Stimulated activated CD4-positive, alpha-beta T cell treated with anti-CD3 and anti-CD28 coated beads, Interleukin-15, amount 100 ng/mL, for 1 hour (primary cell): Measurements from ENCODE around the gene RFK.
"Not testable (repeated sequence)": the region's sequence is repeated elsewhere in the genome, so short reads cannot be mapped to it uniquely, and the experiment has no call there.

Experiments used
- DNase-seq, 2 donors: peaks; one replicate each; pipeline ENCODE4 v3.0.0-alpha.2; 2020; ENCODE audit warnings: low read depth in 1 of 2, low spot score in 1 of 2

RFK gene

DNA sequence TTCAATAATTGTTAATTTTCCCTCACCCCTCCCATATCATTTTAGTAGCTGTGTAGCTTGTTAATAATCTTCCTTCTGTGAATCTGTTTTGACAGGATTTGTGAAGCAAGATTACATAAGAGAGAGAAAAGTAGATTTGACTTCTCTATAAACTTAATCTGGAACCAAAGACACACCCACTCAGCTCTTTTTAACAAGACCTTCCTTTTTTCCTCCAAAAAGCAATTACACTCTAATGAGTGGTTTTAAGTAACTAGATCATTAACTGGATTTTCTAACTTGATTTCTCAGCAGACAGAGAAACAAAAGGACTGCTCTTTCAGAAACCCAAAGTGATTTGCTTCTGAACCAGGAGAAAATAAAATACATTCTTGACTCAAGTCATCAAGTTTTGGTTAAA, 21.9 kb downstream of the RFK start:
- DNase-seq: no peak

DNA sequence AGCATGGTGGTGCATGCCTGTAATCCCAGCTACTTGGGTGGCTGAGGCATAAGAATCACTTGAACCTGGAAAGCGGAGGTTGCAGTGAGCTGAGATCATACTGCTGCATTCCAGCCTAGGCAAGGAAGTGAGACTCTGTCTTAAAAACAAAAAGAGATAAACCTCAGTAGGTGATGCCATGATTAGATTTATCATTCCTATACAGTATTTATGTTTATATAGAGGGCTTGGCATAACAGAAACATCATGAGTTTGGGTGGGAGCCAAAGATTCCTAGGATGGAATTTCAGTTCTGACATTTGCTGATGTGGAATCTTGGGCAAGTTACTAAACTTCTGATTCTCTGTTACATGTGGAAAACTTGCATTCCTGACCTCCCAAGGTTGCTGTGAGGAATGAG, 22.3 kb downstream of the RFK start:
- no peak for DNase-seq

DNA sequence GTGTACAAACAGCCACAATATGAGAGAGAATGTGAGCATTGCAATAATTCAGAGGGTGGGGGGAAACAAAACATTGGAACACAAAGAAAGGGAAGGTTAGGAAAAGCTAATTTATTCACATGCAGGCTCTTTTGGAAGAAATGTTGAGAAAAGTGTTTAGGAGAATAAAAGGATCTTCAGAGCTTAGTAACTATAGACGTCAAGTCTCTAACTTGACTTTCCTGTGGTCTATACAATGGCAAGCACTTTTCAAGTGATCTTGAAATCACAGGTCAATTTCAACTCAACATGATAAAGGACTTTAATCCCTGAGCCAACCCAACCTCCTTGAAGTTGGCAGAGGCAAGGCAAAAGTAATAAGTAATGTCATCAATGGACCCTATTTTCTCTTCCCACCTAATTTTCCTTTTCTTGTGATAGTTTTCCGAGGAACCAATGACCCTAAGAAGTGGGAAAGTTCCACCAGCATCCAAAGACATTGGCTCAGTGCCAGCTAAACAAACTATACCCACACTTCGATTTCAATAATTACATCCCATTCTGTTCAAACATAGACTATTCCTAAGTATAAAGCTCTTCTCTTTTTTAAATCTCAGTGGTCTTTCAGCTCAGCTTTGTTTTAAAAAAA, 23.7 kb downstream of the RFK start:
- no peak for DNase-seq

DNA sequence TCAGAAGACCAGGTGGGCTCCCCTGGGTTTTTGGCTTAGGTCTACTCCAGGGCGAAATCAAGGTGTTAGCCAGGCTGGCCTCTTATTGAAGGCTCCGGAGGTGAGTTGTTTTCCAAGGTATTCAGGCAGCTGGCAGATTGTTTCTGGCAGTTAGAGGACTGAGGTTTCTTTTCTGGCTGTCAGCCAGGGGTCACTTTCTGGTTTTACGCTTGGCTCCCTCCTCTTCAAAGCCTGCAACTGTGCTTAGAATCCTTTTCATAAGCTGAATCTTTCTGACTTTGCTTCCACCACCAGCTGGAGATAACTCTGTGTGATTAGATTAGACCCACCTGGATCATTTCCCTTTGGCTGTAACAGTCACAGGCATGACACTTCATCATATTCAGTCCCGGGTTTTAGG, 24.6 kb downstream of the RFK start:
- DNase-seq: no peak

DNA sequence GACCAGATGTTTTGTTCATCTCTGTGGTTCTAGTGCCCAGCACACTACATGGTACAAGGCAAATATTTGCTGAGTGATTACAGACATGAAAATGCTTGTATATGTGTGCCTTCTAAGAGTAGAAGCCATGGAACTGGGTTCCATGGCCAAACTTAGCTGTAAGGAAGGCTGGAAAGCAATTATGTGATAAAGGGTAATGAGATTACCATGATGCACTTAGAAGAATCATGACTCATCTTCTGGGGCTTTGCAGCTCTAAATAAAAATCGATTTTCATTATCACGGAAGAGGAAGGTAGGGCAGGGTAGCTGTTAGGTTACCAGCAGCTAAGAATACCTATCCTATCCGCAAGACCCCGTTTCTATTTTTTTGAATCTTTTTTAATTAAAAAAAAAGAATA, 28.0 kb downstream of the RFK start:
- DNase-seq: no peak

DNA sequence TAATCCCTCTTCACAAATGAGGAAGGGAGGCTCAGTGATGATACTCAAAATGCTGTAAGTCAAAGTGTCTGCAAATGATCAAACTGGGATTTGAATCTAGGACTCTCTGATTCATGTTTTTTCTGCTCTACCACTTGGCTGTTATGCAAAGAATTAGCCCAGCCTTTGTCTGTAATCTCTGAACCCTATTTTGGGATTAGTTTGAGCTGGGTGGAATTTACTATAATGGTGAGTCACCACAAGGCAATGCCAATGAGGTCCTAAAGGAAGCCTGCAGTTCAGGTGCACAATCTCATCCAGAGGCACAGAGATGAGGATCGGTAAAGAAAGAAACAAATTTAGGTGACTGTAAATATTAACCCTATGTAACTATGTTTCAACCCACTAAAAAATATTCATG, 29.2 kb downstream of the RFK start:
- no peak for DNase-seq

DNA sequence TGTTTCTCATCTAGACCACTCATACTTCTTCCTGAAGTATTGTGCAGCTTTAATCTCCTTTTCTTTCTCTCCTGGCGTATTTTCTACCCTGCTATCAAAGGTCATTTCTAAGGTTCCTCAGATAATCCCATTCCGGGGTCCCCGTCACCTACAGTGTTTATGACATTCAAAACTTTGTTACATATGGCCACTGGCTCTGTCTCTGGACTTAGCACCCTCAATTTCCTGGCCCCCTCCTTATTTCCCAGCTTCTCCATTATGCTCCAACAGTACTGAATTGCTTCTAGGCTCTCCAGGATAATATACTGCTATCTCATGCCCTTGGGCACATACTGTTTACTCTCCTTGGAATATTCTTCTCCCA, 31.2 kb downstream of the RFK start:
- no peak for DNase-seq

DNA sequence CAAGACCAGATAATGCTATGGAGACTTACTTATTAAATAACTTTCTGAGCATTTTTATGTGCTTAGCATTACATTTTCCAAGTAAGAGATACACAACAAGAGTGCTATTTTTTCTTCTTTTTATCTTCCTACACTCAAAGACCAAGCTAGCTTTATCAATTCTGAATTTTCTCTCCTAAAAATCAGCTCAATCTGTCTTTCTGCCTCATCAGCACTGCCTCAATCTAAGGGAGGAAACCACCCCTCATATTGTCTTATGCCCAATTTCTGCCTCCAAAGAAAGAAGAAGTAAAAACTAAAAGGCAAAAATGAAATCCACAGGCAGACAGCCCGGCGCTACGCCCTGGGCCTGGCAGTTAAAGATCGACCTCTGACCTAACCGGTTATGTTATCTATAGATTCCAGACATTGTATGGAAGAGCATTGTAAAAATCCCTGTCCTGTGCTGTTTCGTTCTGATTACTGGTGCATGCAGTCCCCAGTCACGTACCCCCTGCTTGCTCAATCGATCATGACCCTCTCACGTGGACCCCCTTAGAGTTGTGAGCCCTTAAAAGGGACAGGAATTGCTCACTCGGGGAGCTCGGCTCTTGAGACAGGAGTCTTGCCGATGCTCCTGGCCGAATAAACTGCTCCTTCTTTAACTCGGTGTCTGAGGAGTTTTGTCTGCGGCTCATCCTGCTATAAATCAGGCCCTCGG, 31.7 kb downstream of the RFK start:
- DNase-seq: not testable (repeated sequence)

DNA sequence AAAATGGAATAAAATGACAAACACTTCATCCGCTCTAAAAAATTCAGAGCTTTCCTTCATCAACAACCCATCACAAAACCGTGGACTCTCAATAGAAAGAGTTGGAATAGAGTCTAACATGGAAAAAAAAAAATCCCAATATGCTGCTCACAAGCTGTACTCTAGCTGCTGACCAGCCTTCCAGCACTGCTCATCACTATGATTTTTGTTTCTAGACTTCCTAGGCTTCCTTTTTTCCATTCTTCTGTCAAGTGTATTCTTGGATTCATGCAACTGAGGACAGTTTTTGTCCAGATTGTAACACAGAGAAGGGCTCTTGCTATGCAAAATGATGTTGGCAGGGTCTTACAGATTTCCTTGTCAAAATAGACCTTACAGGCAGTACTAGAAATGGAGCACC, 34.5 kb downstream of the RFK start:
- no peak for DNase-seq

DNA sequence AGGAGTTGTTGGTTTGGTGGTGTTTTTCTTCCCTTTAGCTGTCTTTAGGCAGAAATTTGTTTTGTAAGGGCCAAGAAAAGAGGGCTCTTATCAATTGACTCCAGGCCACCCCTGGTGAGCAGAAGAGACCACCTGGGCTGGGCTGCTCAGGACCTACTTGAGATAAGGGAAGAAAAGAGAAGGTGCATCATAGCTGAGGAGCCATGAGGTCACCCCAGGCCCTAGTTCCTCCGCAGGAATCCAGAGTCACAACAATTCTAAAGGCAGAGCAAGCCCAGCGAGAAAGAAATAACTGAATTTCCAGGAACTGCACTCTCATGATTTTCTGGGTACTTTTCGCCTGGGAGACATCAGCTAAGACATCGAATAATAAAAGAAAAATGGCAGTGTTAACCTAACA, 34.9 kb downstream of the RFK start:
- DNase-seq: no peak

DNA sequence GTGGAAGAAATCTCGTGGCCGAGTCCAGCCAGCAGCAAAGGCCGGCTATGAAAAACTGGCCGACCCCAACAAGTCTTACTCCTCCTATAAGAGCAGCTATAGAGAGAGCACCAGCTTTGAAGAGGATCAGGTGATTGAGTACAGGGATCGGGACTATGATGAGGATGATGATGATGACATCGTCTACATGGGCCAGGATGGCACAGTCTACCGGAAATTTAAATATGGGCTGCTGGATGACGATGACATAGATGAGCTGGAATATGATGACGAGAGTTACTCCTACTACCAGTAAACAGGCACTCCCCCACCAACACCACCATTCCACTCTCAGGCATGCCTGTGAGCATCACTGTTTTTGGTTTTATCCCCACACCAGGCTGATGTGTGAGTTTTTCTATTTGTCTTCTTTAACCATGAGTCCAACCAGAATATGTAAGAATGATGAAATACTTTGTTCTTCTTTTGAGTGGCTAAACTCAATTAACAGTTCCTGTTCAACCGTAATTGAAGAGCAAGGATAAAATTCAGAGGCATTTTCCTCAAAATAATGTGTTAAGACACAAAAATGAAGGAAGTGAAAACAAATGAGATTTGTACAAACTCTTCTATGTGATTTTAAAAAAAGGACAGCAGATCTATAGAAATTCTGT, 35.5 kb downstream of the RFK start:
- DNase-seq: no peak

DNA sequence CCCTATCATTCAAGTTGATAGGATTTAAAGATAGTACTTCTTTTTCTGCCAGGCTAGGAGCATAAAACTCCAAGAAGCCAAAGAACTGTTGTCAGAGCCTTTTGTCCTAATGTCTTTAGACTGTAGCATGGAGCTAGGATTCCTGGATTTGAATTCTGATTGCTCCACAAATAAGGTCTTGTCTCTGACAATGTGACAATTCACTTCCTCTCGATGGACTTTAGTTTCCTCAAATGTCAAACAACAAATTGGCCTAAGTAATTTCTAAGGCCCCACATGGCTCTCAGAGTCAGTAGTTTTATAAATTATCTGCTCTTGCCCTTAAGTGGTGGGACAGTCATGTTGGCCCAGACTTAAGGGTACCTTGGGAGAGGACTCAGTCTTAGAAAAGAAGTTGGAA, 36.7 kb downstream of the RFK start:
- DNase-seq: no peak

DNA sequence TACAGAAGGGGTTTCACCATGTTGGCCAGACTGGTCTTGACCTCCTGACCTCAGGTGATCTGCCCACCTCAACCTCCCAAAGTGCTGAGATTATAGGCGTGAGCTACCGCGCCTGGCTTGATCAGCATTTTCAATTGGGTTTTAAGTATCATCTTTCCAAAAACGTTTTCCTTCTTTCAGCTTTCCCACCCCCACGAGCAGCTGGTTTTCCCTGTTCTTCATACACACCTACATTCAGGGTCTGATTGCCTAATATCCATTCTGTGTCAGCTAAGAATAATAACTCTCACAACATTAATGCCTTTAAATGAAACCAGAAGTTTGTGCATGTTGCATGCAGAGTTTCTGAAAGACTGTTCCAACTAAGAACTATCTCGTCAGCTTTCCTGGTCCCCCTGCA, 38.3 kb downstream of the RFK start:
- DNase-seq: no peak

DNA sequence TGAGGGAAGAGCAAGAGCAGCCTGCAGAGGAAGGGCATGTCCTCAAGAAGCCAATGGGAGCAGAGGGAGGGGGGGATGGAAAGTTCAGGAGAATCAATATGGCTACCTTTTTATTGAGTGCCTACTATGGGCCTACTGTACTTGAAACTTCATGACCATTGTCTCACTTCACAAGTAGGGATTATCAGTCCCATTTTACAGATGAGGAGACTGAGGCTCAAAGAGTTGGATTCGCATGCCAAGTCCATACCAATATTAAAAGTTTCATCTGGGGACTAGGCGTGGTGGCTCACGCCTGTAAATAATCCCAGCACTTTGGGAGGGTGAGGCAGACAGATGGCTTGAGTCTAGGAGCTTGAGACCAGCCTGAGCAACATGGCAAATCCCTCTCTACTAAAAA, 40.0 kb downstream of the RFK start:
- DNase-seq: no peak

DNA sequence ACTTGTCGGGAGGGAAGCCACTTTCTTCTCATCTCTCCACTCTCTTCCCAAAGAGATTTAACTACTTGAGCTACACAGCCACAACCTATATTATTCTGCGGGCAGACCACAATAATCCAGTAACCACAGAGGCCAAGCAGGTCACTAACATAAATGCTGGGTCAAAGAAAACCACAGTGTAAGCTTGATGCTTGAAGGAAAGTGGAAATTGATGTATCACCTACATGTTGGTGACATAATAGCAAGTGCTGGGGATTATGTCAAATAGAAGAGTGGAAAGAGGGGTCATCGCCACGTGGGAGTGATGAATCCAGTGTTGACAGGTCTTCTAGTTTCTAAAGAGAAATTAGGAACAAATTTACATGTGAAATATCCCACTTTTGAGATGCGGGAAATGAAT, 40.9 kb downstream of the RFK start:
- no peak for DNase-seq

DNA sequence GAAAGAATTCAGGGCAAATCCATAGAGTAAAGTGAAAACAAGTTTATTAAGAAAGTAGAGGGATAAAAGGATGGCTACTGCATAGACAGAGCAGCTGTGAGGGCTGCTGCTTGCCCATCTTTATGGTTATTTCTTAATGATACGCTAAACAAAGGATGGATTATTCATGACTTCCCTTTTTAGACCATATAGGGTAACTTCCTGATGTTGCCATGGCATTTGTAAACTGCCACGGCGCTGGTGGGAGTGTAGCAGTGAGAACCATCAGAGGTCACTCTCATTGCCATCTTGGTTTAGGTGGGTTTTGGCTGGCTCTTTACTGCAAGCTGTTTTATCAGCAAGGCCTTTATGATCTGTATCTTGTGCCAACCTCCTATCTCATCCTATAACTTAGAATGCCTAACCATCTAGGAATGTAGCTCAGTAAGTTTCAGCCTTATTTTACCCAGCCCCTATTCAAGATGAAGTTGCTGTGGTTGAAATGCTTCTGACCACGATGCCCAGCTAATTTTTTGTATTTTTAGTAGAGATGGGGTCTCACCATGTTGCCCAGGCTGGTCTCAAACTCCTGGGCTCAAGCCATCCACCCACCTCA, 42.1 kb downstream of the RFK start:
- DNase-seq: no peak

DNA sequence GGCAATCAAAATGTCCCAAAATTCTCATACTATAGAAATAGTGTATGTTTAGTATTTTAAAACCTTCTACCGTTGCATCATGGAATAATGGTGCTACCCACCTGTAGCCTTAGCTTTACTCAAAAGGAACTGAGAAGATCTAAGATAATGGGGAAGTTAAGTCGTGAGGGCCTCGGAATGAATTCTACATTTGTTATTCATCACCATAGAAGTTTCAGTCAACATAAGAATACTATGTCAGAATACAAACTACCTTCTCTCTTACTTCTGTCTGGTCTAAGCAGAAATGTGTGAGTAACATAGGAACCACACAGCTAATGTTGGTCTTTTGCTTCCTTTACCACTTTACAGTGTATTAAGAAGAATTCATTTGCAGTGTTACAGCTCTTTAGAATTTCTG, 43.2 kb downstream of the RFK start:
- no peak for DNase-seq

DNA sequence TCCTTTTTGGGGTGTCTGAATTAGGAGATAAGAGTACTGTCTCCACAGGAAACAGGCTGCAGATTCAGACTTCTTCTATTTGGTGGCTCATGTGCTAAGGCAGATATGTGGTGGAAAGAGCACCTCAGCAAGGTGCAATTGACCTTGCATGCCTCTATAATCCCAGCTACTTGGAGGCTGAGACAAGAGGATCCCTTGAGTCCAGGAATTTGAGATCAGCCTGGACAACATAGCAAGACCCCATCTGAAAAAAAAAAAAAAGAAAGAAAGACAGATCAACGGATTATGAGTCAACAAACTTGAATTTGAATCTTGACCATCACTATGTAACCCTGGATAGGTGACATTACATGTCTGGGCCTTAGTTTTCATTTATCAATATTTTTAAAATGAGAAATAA, 44.4 kb downstream of the RFK start:
- DNase-seq: no peak

DNA sequence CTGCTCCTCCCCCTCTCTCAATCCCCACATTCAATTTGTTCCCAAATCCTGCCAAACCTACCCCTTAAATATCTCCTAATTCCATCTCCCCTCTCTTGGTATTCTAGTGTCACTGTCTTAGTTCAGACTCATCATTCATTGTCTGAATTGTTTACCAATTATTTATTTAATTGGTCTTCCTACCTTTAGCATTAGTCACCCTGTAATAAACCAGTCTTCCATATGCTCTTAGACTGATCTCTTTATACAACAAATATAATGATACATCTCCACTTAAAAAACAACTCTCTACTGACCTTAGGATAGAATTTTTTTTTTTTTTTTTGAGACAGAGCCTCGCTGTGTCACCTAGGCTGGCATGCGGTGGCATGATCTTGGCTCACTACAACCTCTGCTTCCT, 51.4 kb downstream of the RFK start:
- no peak for DNase-seq

DNA sequence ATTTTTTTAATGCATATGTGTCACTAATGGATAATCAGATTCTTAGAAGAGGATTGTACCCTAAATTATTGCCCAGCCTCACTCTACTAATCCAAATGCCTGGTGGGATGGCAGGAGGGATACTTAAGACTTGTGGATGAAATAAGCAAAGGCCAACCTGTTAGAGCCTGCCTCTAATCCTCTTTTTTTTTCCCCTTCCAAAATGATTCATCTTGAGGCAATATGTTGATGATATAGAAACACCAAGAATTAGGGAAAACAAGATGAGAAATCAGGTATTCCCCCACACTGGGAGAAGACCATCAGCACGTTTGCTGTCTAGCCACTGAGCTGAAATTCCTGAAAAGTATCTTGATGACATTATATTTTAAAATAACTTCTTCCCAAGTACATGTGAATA, 52.0 kb downstream of the RFK start:
- no peak for DNase-seq

DNA sequence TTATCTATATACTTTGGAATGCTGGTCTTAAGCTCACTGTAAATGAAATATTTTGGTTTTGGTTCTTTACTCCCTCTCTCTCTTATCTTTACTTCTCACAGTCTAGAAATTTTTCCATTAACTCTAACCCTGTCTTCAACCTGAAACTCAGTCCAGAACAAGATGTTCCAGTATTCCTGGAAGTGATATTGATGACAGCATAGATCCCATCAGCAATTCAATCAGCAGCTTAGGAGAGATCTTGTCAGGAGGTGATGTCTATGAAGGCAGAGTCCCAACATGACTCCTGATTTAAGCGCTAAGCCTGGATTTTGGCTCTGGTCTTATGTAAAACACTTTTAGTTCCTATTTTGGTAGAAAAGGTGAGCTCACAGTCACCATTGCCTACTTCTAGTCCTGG, 52.6 kb downstream of the RFK start:
- DNase-seq: no peak

DNA sequence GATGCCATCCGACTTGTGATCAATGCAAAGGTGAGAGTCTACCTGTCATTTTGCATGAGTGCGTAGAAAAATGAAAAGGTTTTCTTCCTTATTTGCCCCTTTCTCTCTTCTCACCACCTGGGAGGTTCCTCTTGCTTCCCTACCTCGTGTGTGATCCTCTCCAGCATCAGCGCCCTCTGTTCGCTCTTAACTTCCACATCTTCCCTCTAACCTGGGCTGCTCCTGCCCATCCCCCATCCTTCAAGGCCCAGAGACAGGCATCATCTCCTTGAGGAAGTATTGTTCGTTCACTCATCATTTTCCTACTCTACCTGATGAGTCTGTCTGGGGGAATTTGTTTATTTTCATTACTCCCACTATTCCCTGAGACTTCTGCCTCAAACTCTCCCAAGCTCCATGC, 55.8 kb downstream of the RFK start:
- no peak for DNase-seq

DNA sequence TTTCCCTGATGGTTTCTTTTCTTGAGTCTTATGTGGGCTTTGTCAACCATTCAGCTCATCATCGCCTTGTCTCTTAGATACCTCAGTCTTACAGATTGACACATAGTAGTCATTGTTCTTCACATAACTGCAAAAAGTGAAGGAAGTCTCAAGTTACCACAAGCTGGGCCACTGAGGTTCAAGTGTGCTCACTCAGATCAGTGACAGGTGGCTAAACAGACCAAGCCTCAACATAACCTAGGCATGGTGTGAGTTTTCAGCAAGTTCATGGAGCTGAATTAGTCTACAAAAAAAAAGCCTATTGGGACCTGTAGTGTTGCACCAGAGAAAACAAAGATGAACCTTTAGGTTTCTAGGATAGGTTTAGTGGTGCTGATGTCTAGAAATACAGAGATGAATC, 58.2 kb downstream of the RFK start:
- DNase-seq: no peak
